ENCODE data around the gene STK38. TPM values are rescaled to one million over a fixed set of nuclear protein-coding genes. Genes with fewer than 3 reads are reported as not detected.

Gene STK38
- total RNA-seq: 10 to 100 TPM; 23.1 to 23.2 TPM

- TF ChIP-seq, protein P1, sequence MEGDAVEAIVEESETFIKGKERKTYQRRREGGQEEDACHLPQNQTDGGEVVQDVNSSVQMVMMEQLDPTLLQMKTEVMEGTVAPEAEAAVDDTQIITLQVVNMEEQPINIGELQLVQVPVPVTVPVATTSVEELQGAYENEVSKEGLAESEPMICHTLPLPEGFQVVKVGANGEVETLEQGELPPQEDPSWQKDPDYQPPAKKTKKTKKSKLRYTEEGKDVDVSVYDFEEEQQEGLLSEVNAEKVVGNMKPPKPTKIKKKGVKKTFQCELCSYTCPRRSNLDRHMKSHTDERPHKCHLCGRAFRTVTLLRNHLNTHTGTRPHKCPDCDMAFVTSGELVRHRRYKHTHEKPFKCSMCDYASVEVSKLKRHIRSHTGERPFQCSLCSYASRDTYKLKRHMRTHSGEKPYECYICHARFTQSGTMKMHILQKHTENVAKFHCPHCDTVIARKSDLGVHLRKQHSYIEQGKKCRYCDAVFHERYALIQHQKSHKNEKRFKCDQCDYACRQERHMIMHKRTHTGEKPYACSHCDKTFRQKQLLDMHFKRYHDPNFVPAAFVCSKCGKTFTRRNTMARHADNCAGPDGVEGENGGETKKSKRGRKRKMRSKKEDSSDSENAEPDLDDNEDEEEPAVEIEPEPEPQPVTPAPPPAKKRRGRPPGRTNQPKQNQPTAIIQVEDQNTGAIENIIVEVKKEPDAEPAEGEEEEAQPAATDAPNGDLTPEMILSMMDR (IDR thresholded peaks at IDR 0.05): no peak
- H3K9me3 ChIP-seq: no peaks in the 10 kb centered on the region
- no peaks in the 10 kb centered on the region for H3K27me3 ChIP-seq (replicated peaks; ENCODE audit: insufficient read depth)
- no peaks in the 10 kb centered on the region for H3K36me3 ChIP-seq
- peaks cover 24 to 32% of the 10 kb centered on the region in 2 donors for H3K4me1 ChIP-seq (ENCODE audit: control insufficient read depth in 1 of 2, low read depth in 2 of 2)
- ATAC-seq (ENCODE audit: insufficient number of reproducible peaks, low FRiP score, low read depth): peak; percentile 78
- H3K27ac ChIP-seq: peak within 1 kb of the TSS; percentile 92 to 93
- DNase-seq (ENCODE audit: low spot score): peak; percentile 52
- H3K4me3 ChIP-seq: peak within 1 kb of the TSS; percentile 92
These were observed at the start of gene STK38 for GRCh38 chr6:36546920-36547645. Gene STK38, minus strand, starts transcription at chr6:36547479. Its CDS starts 7,277 bp downstream, at chr6:36540202.

- no peak for DNase-seq (ENCODE audit: low spot score)
- ATAC-seq (ENCODE audit: insufficient number of reproducible peaks, low FRiP score, low read depth): no peak
- Histone ChIP-seq H3K9me3 (no peaks in the 10 kb centered on the region), H3K4me1 (ENCODE audit: control insufficient read depth in 1 of 2, low read depth in 2 of 2) (peaks cover 41 to 56% of the 10 kb centered on the region in 2 donors), H3K36me3 (peaks cover 38% of the 10 kb centered on the region), H3K27ac (peak overlapping the region; percentile 95 to 99), H3K4me3 (peak overlapping the region; percentile 98), H3K27me3 (replicated peaks; ENCODE audit: insufficient read depth) (no peaks in the 10 kb centered on the region)
- TF ChIP-seq, protein P1 (IDR thresholded peaks at IDR 0.05): no peak
These were observed 49.1 kb upstream of the STK38 start for GRCh38 chr6:36596356-36596755.

DNA sequence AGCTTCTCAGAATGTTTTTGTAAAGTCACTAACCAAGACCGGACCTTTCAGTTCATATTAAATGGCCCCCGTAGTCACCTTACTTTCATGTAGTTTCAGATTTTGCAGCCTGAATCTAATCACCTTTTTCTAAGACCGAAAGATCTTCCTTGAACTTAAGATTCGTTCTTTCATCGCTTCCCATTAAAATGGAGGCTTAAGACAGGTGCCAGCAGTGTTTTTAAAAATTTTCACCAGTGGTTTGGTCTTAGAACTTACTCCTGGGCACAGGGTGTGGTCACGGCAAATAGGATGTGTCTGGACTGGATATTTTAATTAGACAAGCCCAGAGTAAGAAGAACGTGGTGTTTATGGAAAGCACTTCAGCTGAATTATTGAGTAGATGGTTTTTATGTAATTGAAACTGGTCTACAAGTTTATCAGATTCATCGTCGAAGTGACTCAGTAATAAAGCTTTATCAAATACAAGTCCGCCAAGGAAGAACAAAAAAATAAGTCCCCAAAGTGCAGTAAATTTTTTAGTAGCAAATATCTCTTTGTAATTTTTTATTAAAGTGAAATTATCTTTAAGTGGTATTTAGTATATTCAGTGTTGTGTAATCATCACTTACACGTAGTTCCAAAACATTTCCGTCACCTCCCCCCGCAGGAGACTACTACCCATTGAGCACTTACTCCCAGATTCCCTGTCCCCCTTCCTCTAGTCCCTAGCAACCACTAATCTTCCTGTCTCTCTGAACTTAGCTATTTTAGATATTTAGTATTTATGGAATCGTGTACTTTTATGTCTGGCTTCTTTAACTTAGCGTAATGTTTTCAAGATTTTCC, 47.8 kb upstream of the STK38 start:
- Histone ChIP-seq H3K27ac (peak overlapping the region; percentile 95 to 99), H3K4me1 (ENCODE audit: control insufficient read depth in 1 of 2, low read depth in 2 of 2) (peaks cover 30 to 44% of the 10 kb centered on the region in 2 donors), H3K9me3 (no peaks in the 10 kb centered on the region), H3K27me3 (replicated peaks; ENCODE audit: insufficient read depth) (no peaks in the 10 kb centered on the region), H3K36me3 (peaks cover 27% of the 10 kb centered on the region), H3K4me3 (peak overlapping the region; percentile 98)
- no peak for ATAC-seq (ENCODE audit: insufficient number of reproducible peaks, low FRiP score, low read depth)
- TF ChIP-seq, protein P1 (IDR thresholded peaks at IDR 0.05): no peak
- DNase-seq (ENCODE audit: low spot score): no peak

DNA sequence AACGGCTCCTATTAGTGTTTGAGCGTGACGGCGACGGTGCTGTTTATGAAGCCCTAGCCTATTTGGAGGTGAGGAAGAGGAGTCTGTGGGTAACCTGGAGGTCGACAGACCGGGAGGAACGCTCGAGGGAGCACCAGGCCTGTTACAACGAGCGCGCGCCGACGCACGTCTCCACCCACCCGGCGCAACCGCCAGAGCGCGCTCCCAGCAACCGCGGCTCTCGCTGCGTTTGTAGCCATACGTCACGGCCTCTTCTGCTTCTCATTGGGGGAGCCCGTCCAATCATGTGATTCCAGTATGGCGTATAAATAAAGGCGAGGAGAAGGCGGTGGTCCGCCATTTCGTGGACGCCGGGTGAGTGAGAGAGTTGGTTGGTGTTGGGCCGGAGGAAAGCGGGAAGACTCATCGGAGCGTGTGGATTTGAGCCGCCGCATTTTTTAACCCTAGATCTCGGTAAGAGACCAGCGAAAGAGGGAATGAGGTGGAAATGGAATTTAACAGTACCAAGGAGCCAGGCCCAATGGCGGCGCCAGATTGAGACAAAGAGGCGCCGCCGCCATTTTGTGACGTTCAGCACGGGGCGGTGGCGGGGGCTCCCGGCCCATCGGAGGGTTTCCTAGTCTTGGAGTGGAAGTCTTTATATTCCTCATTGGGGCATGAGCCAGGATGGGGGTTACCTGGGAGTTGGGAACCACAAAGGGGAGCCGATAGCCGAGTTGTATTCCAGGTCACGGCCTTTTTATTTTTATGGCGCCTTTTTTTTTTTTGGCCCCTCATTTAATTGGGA, 46.9 kb upstream of the STK38 start, which contains the start of gene SRSF3:
Gene SRSF3 (plus strand): TSS at position 334 of the 787 bp plus-strand sequence. CDS start 2,401 bp downstream, outside the sequence.
- peak; percentile 89 for DNase-seq (ENCODE audit: low spot score)
- Histone ChIP-seq H3K27ac (peak within 1 kb of the TSS; percentile 95 to 99), H3K36me3 (peaks cover 19% of the 10 kb centered on the region), H3K9me3 (no peaks in the 10 kb centered on the region), H3K27me3 (replicated peaks; ENCODE audit: insufficient read depth) (no peaks in the 10 kb centered on the region), H3K4me1 (ENCODE audit: control insufficient read depth in 1 of 2, low read depth in 2 of 2) (peaks cover 22 to 36% of the 10 kb centered on the region in 2 donors), H3K4me3 (peak within 1 kb of the TSS; percentile 98)
- TF ChIP-seq, protein P1 (IDR thresholded peaks at IDR 0.05): peak; percentile 56
- peak; percentile 91 for ATAC-seq (ENCODE audit: insufficient number of reproducible peaks, low FRiP score, low read depth)

Measured in thoracic aorta (tissue), 2 donors.